ENCODE results near the gene MRPL53.

Gene MRPL53

DNA sequence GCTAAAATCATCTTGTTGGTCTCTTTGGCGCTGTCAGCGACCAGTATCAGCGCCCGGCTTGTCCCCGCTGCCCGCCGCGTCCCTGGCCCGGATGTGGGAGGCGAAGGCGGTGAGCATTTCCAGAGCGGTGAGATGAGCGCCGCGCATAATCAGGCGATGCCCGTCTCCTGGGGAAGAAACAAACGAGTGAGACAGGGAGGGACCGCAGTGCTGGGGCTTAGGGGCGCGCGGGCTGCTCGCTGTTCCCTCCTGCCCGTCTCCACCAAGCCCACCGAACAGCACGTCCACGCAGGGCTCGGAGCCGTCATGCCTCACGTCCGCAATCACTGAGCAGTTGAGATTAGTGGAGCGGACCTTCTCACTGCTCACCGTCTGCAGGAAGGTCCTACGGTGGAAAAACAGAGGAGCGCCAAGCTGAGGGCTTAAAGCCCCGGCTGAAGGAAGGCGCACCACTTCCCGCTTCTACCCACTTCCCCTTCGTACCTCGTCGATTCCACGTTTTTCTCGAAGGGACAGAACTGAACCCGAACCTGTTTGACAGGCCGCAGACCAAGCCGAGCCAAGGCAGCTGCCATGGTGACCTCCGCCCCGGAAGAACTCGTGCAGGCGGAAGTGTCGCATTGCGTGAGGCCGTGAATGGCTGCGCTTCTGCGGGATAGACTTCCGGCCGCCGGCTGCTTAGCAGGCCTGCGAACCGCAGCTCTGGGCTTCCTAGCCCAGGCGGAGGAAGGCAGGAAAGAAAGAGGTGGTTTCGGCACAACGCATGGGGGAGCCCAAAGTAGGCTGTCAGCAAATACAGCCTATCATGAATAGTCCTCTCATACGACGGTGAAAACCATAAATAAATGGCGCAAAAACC, at the start of gene MRPL53:
Gene MRPL53, minus strand, starts transcription at position 595 of the 859 bp plus-strand sequence. Its CDS starts 20 bp downstream, at position 575.
- DNase-seq, result peak; percentile 74

DNA sequence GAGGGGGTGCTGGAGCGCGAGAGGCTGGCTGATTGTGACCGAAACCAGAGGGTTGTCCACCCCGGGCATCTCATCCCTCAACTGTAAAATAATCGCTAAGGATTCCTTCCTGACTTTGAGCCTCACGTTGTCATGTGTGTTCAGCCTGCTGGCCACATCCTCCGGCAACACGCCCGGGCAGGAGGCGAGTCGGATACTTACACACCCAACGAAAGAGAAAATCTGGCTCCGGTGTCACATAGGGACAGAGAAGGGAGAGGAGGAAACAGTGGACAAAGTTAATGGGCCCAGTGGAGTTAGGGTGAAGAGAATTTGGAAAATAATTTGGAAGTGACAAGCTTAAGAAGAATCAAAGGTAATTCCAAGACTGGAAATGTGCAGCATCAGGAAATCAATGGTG, 44.2 kb upstream of the MRPL53 start:
- no peak for DNase-seq

DNA sequence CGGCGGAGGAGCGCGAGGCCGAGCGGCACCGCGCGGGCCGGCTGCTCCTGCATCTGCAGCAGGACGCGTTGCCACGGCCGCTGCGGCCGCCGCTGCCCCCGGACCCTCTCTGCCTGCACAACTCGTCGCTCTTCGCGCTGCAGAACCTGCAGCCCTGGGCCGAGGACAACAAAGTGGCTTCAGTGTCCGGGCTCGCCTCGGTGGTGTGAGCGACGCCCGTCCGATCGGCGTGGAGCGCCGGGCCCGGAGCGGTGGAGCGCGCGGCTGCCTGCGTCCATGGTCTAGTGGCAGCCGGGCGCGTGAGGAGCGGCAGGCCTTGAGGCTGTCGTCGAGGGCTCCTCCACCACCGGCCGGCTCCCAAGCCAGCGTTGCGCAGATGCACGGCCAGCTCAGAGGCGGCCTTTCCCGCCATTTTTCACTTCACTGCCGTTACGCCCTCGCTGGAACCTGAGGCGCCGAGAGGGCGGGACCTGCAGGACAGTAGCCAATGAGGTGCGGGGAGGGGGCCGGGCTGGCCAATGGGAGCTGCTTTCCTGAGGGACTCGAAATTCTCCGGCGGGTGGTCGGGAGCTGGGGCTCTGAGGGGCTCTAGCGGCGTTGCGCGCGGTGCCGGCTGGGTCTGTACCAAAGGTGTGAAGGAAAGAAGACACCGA, 43.6 kb upstream of the MRPL53 start:
- no peak for DNase-seq

DNA sequence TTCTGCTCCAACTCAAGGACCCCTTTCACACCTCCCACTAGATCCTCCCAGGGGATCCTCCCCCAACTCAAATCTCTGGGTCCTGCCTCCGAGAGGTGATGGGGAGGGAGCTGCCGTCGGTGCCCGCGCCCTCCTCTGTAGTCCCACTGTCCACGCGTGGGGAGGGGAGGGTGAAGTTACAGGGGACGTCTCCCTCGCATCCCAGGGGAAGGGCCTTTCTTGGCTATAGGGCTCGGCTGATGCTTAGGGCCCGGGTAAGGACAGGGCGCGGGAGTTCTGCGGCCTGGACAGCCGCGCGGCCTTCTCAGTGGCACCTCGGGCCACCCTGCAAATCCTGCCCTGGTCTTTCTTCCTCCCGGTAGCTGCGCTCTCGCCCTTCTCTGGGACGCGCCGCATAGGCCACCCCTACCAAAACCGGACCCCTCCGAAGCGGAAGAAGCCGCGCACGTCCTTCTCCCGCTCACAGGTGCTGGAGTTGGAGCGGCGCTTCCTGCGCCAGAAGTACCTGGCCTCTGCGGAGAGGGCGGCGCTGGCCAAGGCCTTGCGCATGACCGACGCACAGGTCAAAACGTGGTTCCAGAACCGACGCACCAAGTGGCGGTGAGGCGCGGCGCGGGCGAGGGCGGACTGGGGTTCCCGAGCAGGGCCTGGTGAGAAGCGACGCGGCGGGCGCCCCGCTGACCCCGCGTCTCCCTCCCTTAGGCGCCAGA, 42.9 kb upstream of the MRPL53 start:
- no peak for DNase-seq

DNA sequence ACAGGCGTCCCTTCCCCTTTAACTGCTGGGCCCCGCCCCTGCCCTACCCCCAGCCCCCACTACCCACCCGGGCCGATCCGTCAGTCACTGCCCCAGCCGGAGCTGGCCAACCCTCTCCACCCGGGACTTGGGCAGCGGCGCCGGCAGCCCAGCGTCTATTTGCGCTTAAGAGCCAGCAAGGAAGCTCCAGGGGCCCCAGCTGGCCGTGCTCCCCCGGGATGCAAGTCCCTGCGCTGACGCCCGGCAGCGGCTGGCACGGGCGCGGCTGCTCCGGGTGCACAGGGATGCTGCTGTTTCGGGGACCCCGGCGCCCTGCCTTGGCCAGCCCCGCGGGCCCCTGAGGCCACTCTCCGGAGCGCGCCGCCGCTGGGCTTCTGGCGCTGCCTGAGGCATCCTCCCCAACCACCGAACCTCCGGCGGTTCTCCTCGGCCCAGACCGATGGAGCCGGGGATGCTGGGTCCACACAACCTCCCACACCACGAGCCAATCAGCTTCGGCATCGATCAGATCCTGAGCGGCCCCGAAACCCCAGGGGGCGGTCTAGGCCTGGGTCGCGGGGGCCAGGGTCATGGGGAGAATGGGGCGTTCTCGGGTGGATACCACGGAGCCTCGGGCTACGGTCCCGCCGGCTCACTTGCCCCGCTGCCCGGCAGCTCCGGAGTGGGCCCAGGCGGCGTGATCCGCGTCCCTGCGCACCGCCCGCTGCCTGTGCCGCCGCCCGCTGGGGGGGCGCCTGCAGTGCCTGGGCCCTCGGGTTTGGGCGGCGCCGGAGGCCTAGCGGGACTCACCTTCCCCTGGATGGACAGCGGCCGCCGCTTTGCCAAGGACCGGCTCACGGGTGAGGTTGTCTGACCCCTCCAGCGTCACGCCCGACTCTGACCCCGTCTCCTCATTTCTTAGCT, 42.1 kb upstream of the MRPL53 start, which contains the start of gene TLX2:
Gene TLX2, plus strand, starts transcription at position 83 of the 903 bp plus-strand sequence. Its CDS starts 357 bp downstream, at position 440.
- DNase-seq, result no peak

DNA sequence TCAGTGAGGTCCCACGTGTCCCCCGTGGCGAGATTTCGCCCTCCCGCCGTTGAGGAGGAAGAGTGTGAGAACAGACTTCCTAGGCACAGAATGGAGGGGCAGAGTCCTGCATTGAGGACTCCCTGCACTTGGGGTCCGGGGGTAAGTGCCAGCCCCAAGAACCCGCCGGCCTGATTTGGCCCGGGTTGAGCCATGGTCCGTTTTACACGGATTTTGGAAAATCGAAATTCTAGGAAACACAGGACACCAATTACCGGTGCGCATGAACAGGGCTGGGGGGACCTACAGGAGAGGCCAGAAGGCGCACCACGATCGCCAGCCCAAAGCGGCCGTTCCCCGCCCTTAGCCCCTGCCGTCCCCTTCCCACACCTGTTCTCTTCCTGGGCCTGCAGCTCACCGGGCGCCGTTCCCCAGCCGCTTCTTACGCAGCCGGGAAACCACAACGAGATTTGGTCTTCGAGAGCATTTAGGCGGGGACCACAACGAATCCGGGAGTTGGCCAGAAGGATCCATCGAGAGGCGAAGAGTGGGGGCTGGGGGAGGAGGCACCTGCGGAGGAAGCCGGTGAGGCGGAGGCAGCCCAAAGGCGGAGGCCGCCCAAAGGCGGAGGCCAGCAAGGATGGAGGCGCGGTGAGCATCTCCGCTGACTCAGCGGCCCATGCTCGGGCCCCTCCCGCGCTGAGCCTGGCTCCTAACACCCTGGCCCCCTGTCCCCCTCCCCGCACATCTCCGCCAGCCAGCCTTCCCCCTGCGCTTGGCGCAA, 41.3 kb upstream of the MRPL53 start:
- DNase-seq, result no peak

DNA sequence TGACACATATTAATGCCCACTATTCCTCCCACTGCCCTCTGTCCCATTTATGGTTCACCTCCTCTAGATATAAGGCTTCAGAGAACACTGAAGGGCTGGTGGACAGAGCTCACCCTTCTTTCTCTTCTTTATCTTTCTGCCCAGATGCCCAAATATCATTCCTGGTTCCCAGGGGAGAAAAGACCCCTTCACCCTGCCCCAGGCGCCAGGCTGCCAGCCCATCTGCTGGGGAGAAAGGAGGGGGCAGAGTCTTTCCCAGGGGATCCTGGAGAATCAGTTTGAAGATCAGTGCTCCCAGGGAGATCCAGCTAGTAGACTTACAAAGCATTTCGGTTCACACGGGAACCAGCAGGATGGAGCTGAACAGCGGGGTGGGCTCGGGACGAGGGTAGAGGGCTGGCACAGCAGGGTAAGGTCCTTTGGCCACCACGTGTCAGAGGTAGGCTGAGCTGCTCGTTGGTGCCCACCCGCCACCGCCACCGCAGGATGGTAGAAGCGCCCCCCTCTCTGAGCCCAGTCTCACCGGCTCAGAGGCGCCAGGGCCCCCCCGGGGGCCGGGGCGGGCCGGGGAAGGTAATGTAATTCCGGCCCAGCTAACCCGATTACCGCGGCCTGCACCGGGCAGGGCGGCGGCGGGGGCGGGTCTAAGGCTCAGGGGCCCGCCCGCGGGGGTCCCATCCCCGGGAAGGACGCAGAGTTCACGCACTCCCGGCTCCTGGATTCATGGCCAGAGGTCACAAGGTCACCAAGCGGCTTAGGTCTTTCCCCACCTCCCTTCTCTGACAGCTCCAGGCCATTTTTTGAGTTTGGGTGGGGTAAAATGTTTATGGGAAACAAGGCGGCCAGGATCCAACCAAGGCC, 40.5 kb upstream of the MRPL53 start:
- DNase-seq, result no peak

DNA sequence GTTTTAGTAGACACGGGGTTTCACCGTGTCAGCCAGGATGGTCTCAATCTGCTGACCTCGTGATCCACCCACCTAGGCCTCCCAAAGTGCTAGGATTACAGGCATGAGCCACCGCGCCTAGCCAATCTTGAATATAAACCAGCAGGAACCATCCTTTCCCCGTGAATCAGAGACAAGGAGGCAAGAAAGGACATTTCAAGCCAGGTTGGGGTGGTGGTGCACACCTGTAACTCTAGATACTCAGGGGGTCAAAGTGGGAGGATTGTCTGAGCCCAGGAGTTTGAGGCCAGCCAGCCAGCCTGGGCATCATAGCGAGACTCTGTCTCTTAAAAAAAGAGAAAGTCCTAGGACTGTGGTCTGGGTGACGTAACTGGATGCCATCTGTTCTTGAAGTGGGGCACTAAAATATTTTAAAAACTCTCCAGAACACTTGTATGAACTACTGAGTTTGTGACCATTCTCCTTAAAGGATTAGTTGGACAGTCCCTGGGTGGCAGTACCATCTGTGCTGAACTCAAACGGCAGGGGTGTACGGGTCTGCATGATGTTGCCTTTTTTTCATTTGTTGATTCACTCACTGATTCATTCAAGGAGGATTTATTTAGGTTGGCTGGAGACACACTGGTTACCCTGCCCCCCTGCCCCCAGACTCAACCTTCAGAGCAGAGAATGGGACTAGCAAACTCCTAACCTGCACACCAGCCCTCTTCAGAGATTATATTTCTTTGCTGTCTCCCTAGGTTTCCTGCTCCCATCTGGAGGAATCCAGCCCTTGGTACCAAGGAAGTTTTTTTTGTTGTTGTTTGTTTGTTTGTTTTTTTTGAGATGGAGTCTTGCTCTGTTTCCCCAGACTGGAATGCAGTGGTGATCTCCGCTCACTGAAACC, 38.9 kb upstream of the MRPL53 start:
- peak; percentile 29 for DNase-seq

DNA sequence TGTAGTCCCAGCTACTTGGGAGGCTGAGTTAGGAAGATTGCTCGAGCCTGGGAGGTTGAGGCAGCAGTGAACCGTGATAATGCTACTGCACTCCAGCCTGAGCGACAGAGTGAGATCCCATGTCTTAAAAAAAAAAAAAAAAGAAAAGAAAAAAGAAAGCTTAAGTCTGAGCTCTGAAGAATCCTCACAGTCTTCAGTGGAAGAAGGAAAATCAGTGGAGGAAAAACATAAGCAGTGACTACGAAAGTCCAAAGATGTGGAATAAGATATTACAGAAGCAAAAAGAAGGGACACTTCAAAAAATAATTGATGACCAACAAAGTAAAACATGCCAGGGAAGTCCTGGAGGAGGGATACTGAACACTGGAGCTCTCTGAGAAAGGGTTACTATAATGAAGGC, 37.8 kb upstream of the MRPL53 start:
- DNase-seq, result no peak

DNA sequence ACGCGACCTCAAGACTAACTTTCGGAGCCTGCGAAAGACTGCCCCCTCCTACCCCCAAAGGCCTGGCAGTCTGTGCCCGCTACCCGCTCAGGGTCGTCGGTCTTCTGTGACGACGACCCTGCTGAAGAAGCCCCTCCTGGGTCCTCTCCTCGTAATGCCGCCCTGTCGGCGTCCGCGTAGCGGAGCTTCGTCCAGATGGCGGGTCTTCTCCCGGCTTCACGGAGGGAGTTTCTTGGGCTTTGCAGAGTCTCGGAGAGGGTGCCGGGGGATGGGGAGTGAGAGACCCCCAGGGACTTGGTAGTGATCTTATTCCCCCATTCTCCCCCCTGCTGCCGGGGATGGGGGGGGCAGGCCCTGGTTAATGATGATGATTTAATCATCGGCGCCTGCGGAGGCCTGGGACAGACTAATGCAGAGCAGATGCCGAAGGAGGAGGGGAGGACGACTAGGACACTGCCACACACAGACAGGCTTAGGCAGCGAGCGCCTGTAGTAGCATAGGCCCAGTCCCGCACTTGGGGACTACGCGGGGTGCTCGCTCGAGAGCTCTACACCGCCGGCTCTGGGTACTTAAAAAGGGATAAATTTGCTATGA, 35.5 kb upstream of the MRPL53 start:
- DNase-seq, result peak; percentile 76

DNA sequence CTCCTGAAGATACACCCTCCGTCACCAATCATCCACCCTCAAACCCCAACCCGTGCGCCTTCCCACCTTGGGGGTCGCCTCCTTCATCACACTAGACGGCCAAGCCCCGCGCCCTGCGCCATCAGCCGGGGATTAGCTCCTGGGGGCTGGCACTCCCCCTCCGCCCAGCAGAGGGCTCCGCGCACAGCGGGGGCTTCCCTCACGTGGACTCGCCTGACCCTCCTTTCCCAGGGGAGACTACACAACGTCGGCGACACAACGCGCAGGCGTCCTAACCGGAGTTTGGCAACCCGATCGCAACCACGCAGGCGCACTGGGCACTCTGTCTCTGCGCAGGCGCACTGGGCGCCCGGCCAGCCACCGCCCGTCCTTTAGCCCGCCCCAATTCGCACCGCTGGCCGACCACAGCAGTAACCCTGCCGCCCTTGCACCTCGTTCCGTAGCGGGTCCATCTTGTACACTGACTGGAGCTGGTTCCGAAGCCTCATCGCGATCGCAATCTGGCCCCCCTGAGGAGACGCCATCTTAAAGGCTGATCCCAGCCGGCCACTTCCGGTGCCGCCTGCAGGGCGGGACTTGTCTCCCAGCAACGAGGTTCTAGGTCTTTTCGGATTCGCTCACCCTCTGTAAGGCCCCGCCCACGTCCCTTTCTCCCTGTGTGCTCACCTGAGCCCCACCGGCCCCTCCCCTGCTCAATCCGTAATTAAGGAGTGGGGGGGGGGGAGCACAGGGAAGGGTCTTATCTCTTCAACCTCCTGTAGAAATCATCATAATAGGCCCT, 34.9 kb upstream of the MRPL53 start, which contains the start of gene PCGF1:
Gene PCGF1, minus strand, starts transcription at position 551 of the 781 bp plus-strand sequence. Its CDS starts 27 bp downstream, at position 524.
- DNase-seq, result peak; percentile 97

DNA sequence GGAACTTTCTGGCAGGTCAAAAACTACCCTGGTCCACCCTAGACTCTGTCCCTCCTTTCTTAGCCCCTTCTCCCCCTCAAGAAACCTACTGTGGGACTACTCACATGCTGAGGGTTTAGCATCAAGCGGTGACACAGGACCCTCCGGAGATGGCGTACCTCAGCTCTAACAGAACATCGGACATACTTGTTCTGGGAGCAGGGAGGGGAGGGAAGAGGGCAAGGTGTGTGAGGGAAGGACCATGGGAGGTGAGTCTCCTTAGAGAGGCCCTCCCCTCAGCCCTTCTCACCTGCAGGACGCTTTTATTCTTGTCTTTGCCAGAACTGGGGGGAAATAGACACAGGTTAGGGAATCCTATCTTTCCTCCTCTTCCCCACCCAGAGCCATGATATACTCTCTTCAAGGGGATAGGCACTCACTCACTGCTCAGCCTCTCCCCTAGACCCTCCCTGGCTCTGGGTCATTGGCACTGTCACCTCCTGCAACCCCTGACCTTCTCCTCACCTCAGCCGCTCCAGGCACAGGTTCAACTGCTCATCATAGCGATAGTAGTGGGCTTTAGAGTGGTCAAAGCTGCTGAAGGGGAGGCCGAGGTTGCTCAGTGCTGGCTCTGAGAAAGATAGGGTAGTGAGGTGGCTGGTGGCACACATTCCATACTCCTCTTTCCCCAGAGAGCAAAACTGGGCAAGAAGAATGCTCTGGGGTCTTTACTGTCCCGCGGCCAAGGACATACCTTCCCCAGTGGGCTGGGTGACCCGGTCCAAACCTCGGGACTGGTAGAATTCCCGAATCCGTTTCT, 33.2 kb upstream of the MRPL53 start:
- no peak for DNase-seq

DNA sequence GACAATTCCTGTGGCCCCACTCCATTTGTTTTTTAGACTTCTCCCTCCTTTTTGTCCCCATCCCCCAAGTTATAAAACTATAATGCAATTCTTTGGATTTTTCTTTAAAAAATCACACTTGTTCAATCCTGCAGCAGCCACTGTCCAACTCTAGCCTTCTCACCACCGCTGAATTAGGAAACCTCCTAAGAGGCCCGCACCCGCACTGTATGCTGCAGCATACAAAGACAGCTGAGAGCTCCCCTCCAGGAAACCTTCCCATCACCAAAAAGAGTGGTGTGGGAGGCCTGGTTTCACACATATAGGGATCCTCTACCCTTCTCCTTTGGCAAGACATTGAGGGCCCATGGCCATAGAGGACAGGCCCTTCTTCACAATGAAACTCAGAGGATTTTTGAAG, 32.1 kb upstream of the MRPL53 start:
- no peak for DNase-seq

DNA sequence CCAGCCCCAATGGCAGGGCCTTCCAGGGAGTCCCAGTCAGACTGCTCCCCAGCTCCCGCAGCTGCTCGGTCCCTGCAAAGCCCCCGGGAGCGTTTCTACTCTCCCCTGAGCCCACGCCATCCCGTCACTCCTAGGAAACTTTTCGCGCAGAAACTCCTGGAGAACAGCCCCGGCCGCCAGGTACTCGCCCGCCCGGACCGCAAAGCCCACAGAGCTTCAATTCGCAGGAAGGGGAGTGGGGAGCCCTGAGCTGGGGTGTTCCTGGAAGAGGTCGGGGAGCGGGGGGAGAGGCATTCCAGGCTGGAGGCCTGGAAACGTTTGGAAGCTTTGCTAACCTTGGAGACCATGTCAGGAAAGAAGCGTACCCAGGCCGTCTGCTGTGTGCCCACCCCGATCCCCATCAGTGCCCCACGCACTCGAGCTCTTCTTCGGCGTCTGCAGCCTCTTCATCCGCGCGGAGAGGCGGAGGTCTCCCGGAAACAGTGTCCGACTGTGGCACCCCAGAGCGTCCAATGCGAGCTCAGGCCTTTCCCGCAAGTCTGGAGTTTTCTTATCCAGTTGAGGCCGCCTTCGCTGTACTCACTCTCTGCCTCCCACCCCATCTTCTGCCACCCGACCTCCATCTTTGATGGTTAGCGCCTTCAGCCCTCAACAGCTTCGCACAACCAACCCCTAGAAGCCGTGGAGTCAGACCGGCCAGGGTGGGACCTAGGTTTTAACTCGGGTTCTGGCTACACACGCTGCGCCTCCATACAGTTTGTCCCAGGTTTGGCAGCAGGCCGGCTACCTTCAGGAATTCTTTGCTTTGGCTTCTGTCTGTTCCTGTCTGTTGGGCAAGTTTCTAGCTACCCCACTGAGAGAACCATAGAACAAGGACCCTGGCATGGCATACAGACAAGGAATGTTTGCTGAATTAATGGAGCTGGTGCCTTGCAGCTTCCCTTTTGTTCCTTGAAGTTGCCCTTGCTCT, 31.3 kb upstream of the MRPL53 start:
- no peak for DNase-seq

DNA sequence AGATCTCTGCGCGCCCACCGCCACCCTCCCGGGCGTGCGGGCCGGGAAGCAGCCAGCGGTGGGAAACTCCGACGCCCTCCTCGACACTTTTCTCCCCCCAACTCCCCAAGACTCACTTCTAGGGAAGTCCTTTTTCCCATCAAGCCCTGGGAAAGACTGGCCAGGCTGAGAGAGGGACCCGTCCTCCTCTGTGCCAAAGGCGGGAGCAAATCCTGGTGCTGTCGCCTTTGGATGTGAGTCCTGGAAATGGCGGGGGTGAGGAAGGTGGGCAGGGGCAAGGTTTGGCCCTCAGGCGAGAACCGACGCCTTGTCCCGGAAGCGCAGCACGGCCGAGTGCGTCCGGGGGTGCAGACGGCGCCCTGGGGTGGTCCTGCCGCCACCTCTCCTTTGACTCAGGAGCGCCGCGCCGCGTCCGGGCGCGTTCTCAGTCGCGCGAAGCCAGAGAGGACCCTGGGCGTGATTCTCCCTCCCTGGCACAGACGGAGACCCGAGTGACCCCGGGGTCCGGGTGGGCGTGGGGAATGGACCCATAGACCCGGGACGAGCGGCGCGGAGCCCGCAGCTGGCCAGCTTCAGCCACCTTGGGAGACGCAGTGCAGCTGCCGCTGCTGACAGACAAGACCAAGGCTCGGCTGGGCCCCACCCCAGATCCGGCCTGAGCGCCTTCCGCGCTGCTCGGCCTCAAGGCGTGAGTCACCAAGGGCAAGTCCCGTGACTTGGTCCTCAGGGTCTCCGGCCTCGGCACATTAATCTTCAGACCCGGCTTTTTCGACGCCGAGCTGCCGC, 30.4 kb upstream of the MRPL53 start:
- DNase-seq, result no peak
